A549 (cell line): ENCODE measurements around the gene INTS12. TPM values are rescaled to one million over a fixed set of nuclear protein-coding genes. Genes with fewer than 3 reads are reported as not detected.

Experiments
- ATAC-seq, 2 experiments: fragments of 200-7000 bp in 1 of 2; fragments of >200 bp in 1 of 2; cut with Nextera tagmentation in 1 of 2; cut with Tn5 transposase in 1 of 2; 3 replicates each; pipeline versions ENCODE4 v1.8.0 to v1.9.1; 2018 to 2020; ENCODE audit warnings: mild to moderate bottlenecking in 1 of 2, moderate library complexity in 1 of 2
- CTCF ChIA-PET: fragments of 300-600 bp; sonication (Branson Sonifier 250); formaldehyde crosslinking; extraction: SDS; loops from one replicate; lab custom pipeline; 2021; ENCODE audit warnings: antibody characterized with exemption, inconsistent platforms; lab: Yijun Ruan, JAX
- POLR2A ChIA-PET: fragments of 350-600 bp; formaldehyde crosslinking; extraction: SDS; loops from one replicate; lab custom pipeline; 2021; ENCODE audit warnings: antibody characterized with exemption, inconsistent platforms; lab: Yijun Ruan, JAX
- DNase-seq, 2 experiments: peaks; one replicate each; pipeline versions ENCODE4 v3.0.0 to v3.0.0-alpha.2; 2011 to 2016; ENCODE audit warnings: low read depth in 1 of 2, low spot score in 1 of 2
- FAIRE-seq: peaks from 2 replicates; lab custom pipeline; 2011; peaks lifted over from hg19 to GRCh38; lab: Jason Lieb, UNC
- H3K27ac ChIP-seq, 2 experiments: fragments of >200 bp; sonication (Bioruptor Twin); formaldehyde crosslinking; 3 replicates each; pipeline ENCODE4 v1.5.1; 2016 to 2017
- H3K4me1 ChIP-seq: fragments of >200 bp; sonication (Bioruptor Twin); formaldehyde crosslinking; 3 replicates; pipeline ENCODE4 v1.6.1; 2016
- H3K4me2 ChIP-seq: fragments of >200 bp; sonication (Bioruptor Twin); formaldehyde crosslinking; 3 replicates; pipeline ENCODE4 v1.6.1; 2016
- H3K4me3 ChIP-seq: fragments of >200 bp; sonication (Bioruptor Twin); formaldehyde crosslinking; 3 replicates; pipeline ENCODE4 v1.5.1; 2016
- H3K9me3 ChIP-seq: fragments of >200 bp; sonication (Bioruptor Twin); formaldehyde crosslinking; 3 replicates; pipeline ENCODE4 v1.6.1; 2016
- BHLHE40 ChIP-seq: IDR thresholded peaks from 2 replicates; pipeline ENCODE4 v1.6.1; 2012; ENCODE audit warnings: low read depth, low read length, inconsistent platforms
- CEBPB ChIP-seq, 2 experiments: fragments of >200 bp in 1 of 2; sonication (Bioruptor Twin) in 1 of 2; formaldehyde crosslinking in 1 of 2; IDR thresholded peaks; 2 replicates each; pipeline ENCODE4 v1.6.1; 2012 to 2016
- CHD2 ChIP-seq: fragments of 150-350 bp; IDR thresholded peaks from 2 replicates; pipeline ENCODE4 v1.6.1; 2014; ENCODE audit warnings: low read length; ENCODE audit not compliant: partially characterized antibody
- ESRRA ChIP-seq: fragments of 150-350 bp; IDR thresholded peaks from 2 replicates; pipeline ENCODE4 v1.6.1; 2014; ENCODE audit warnings: mild to moderate bottlenecking, low read length, borderline replicate concordance
- FOSB ChIP-seq: fragments of 250-450 bp; sonication (Bioruptor Pico); IDR thresholded peaks from 2 replicates; pipeline ENCODE4 v1.5.0; 2020; ENCODE audit warnings: mild to moderate bottlenecking, moderate library complexity
- FOXS1 ChIP-seq: fragments of 250-450 bp; sonication (Bioruptor Pico); IDR thresholded peaks from 2 replicates; pipeline ENCODE4 v1.5.0; 2020; ENCODE audit warnings: mild to moderate bottlenecking, moderate library complexity
- HEYL ChIP-seq: fragments of 250-450 bp; sonication (Bioruptor Pico); IDR thresholded peaks from 2 replicates; pipeline ENCODE4 v1.8.0; 2021; ENCODE audit warnings: mild to moderate bottlenecking, moderate library complexity
- HOXB13 ChIP-seq: fragments of 250-450 bp; sonication (Bioruptor Pico); IDR thresholded peaks from 2 replicates; pipeline ENCODE4 v1.5.0; 2020; ENCODE audit warnings: low read depth, mild to moderate bottlenecking, moderate library complexity
- HOXB5 ChIP-seq: fragments of 250-450 bp; sonication (Bioruptor Pico); IDR thresholded peaks from 2 replicates; pipeline ENCODE4 v1.5.0; 2020; ENCODE audit warnings: mild to moderate bottlenecking, moderate library complexity
- JUN ChIP-seq, 2 experiments: fragments of >200 bp; sonication (Bioruptor Twin); formaldehyde crosslinking; IDR thresholded peaks; 2 replicates in 1 of 2; 3 replicates in 1 of 2; pipeline ENCODE4 v1.6.1; 2016 to 2017
- KDM1A ChIP-seq: fragments of 200-600 bp; sonication (generic); IDR thresholded peaks from 2 replicates; pipeline ENCODE4 v1.6.1; 2016; ENCODE audit warnings: low read depth, mild to moderate bottlenecking
- MAZ ChIP-seq: fragments of 150-350 bp; IDR thresholded peaks from 2 replicates; pipeline ENCODE4 v1.6.1; 2014; ENCODE audit warnings: antibody characterized with exemption, low read depth, low read length, borderline replicate concordance
- MYC ChIP-seq: IDR thresholded peaks from 2 replicates; pipeline ENCODE4 v1.6.1; 2012; ENCODE audit warnings: mild to moderate bottlenecking, inconsistent platforms, low read length, improper control_type of control experiment, borderline replicate concordance
- NFE2L2 ChIP-seq: fragments of 150-350 bp; conservative IDR thresholded peaks from 2 replicates; pipeline ENCODE4 v1.6.1; 2014; ENCODE audit warnings: low read length
- NPAS2 ChIP-seq: fragments of 250-450 bp; sonication (Bioruptor Pico); IDR thresholded peaks from 2 replicates; pipeline ENCODE4 v1.8.0; 2022; ENCODE audit warnings: mild to moderate bottlenecking, moderate library complexity, borderline replicate concordance
- NR3C1 ChIP-seq: fragments of >200 bp; sonication (Bioruptor Twin); formaldehyde crosslinking; IDR thresholded peaks from 3 replicates; pipeline ENCODE4 v1.6.1; 2017
- RAD21 ChIP-seq, 2 experiments: fragments of >200 bp in 1 of 2; sonication (Bioruptor Twin) in 1 of 2; formaldehyde crosslinking in 1 of 2; IDR thresholded peaks in 1 of 2; conservative IDR thresholded peaks in 1 of 2; 2 replicates in 1 of 2; 3 replicates in 1 of 2; pipeline ENCODE4 v1.6.1; 2012 to 2018; ENCODE audit warnings: inconsistent platforms in 1 of 2
- RCOR1 ChIP-seq: fragments of 150-350 bp; IDR thresholded peaks from 2 replicates; pipeline ENCODE4 v1.6.1; 2014; ENCODE audit warnings: antibody characterized with exemption, low read length, low read depth
- RNF2 ChIP-seq: fragments of 200-600 bp; sonication (generic); IDR thresholded peaks from 2 replicates; pipeline ENCODE4 v1.6.1; 2016; ENCODE audit warnings: low read depth, mild to moderate bottlenecking, antibody characterized with exemption, moderate library complexity, borderline replicate concordance
- TFCP2L1 ChIP-seq: fragments of 250-450 bp; sonication (Bioruptor Pico); IDR thresholded peaks from 2 replicates; pipeline ENCODE4 v1.5.0; 2021; ENCODE audit warnings: mild to moderate bottlenecking
- ZFP36 ChIP-seq: fragments of 450-650 bp; IDR thresholded peaks from 2 replicates; pipeline ENCODE4 v1.6.1; 2014; ENCODE audit warnings: borderline replicate concordance; ENCODE audit not compliant: partially characterized antibody
- ZNF302 ChIP-seq: fragments of 250-450 bp; sonication (Bioruptor Pico); IDR thresholded peaks from 2 replicates; pipeline ENCODE4 v1.9.0; 2021; ENCODE audit warnings: inconsistent platforms, mild to moderate bottlenecking, moderate library complexity
- ZSCAN20 ChIP-seq: fragments of 250-450 bp; sonication (Bioruptor Pico); IDR thresholded peaks from 2 replicates; pipeline ENCODE4 v1.8.0; 2022; ENCODE audit warnings: mild to moderate bottlenecking, moderate library complexity
- WGBS: methylation state at CpG from one replicate; pipeline ENCODE4 v1.1.6; 2017; ENCODE audit errors: missing lambda C conversion rate; 5-methylcytosine and 5-hydroxymethylcytosine counted together
- polyA plus RNA-seq, 4 experiments: library from polyadenylated mRNA; depleted of rRNA in 3 of 4; stranded (reverse); fragments of >200 nt; fragmentation: RNase III in 1 of 4; extraction: RNeasy Plus Mini Kit Qiagen cat#74134 plus additional on column Dnase treatment in 1 of 4; gene quantifications; 2 replicates in 3 of 4; 3 replicates in 1 of 4; pipeline ENCODE4 v1.2.3, GENCODE V29; 2011 to 2017
- TF ChIP-seq, protein P1 (sequence below): fragments of 150-350 bp; IDR thresholded peaks from 2 replicates; pipeline ENCODE4 v1.6.1; 2014; ENCODE audit warnings: low read depth, mild to moderate bottlenecking, low read length
- TF ChIP-seq, protein P2 (sequence below): IDR thresholded peaks from 2 replicates; pipeline ENCODE4 v1.6.1; 2012
- TF ChIP-seq, protein P3 (sequence below): fragments of 200-600 bp; sonication (generic); IDR thresholded peaks from 2 replicates; pipeline ENCODE4 v1.6.1; 2016; ENCODE audit warnings: antibody characterized with exemption, mild to moderate bottlenecking, moderate library complexity
- TF ChIP-seq, protein P4 (sequence below): IDR thresholded peaks from 2 replicates; pipeline ENCODE4 v1.6.1; 2012; ENCODE audit warnings: low read depth, borderline replicate concordance
- TF ChIP-seq, protein P5 (sequence below): fragments of >200 bp; sonication (Bioruptor Twin); formaldehyde crosslinking; IDR thresholded peaks from 3 replicates; pipeline ENCODE4 v1.6.1; 2016

Gene INTS12
- polyA plus RNA-seq, 2 of the 4 experiments (the other 2 are of a cell fraction), result 13.0 to 39.0 TPM

DNA sequence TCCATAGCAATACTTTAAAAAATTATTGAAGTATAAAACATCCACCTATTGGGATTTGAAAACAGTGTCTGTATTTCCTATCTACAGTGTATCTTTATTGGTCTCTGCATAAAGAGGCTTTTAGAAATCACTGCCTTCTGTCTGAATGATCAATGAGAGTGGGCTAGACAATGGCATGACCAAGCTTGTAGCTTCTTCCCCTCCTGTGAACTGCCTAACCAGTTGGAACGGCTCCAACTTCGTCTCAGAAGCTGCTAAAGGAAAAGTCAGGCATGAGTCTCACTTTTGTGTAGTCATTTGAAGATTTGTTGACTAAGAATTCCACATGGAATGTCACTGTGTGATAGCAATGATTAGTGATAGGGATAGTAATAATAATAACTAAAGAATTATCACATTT lies 64.2 kb downstream of the INTS12 start (continued):
- TF ChIP-seq, protein P1, sequence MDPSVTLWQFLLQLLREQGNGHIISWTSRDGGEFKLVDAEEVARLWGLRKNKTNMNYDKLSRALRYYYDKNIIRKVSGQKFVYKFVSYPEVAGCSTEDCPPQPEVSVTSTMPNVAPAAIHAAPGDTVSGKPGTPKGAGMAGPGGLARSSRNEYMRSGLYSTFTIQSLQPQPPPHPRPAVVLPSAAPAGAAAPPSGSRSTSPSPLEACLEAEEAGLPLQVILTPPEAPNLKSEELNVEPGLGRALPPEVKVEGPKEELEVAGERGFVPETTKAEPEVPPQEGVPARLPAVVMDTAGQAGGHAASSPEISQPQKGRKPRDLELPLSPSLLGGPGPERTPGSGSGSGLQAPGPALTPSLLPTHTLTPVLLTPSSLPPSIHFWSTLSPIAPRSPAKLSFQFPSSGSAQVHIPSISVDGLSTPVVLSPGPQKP, result no peak
- no peak for TF ChIP-seq MYC
- TF ChIP-seq, protein P2, sequence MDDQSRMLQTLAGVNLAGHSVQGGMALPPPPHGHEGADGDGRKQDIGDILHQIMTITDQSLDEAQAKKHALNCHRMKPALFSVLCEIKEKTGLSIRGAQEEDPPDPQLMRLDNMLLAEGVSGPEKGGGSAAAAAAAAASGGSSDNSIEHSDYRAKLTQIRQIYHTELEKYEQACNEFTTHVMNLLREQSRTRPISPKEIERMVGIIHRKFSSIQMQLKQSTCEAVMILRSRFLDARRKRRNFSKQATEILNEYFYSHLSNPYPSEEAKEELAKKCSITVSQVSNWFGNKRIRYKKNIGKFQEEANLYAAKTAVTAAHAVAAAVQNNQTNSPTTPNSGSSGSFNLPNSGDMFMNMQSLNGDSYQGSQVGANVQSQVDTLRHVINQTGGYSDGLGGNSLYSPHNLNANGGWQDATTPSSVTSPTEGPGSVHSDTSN, result no peak
- TF ChIP-seq CEBPB (IDR thresholded peaks at IDR 0.05), result no peak
- TF ChIP-seq HEYL, result no peak
- TF ChIP-seq MAZ, result no peak
- no peak for TF ChIP-seq FOSB

DNA sequence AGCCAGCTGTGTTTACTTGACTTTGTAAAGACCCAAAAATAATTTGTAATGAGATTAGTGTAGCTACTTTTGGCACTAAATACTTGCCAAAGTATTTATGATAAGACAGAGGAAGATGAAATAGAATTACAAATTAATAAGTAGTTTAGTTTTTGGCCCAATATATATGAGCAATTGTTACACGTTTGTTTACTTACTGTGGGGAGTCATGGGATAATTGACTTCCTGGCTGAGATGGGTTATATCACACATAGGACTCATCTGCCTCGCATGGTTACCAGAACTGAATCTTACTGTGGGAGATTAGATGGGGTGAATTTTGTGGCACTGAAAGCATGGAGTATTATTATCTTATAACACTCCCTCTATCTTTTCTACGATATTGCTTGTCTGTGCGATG lies 66.6 kb downstream of the INTS12 start:
- no peak overlapping the region for H3K4me2 ChIP-seq
- no peaks in the 10 kb centered on the region for H3K4me1 ChIP-seq
- ChIA-PET POLR2A (no interaction called here), CTCF (no interaction called here)
- ATAC-seq (no peak), FAIRE-seq (no peak), DNase-seq (no peak)
- H3K4me3 ChIP-seq, result no peak overlapping the region
- H3K27ac ChIP-seq, result no peak overlapping the region
- H3K9me3 ChIP-seq, result no peaks in the 10 kb centered on the region
- 59% methylated on average over 4 of the region's 4 CpGs for WGBS
- TF ChIP-seq TFCP2L1 (CRISPR knock-in tag), result no peak
- TF ChIP-seq, protein P3, sequence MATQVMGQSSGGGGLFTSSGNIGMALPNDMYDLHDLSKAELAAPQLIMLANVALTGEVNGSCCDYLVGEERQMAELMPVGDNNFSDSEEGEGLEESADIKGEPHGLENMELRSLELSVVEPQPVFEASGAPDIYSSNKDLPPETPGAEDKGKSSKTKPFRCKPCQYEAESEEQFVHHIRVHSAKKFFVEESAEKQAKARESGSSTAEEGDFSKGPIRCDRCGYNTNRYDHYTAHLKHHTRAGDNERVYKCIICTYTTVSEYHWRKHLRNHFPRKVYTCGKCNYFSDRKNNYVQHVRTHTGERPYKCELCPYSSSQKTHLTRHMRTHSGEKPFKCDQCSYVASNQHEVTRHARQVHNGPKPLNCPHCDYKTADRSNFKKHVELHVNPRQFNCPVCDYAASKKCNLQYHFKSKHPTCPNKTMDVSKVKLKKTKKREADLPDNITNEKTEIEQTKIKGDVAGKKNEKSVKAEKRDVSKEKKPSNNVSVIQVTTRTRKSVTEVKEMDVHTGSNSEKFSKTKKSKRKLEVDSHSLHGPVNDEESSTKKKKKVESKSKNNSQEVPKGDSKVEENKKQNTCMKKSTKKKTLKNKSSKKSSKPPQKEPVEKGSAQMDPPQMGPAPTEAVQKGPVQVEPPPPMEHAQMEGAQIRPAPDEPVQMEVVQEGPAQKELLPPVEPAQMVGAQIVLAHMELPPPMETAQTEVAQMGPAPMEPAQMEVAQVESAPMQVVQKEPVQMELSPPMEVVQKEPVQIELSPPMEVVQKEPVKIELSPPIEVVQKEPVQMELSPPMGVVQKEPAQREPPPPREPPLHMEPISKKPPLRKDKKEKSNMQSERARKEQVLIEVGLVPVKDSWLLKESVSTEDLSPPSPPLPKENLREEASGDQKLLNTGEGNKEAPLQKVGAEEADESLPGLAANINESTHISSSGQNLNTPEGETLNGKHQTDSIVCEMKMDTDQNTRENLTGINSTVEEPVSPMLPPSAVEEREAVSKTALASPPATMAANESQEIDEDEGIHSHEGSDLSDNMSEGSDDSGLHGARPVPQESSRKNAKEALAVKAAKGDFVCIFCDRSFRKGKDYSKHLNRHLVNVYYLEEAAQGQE, result no peak
- TF ChIP-seq ESRRA, result no peak
- no peak for TF ChIP-seq JUN (IDR thresholded peaks at IDR 0.05)
- no peak for TF ChIP-seq RNF2

DNA sequence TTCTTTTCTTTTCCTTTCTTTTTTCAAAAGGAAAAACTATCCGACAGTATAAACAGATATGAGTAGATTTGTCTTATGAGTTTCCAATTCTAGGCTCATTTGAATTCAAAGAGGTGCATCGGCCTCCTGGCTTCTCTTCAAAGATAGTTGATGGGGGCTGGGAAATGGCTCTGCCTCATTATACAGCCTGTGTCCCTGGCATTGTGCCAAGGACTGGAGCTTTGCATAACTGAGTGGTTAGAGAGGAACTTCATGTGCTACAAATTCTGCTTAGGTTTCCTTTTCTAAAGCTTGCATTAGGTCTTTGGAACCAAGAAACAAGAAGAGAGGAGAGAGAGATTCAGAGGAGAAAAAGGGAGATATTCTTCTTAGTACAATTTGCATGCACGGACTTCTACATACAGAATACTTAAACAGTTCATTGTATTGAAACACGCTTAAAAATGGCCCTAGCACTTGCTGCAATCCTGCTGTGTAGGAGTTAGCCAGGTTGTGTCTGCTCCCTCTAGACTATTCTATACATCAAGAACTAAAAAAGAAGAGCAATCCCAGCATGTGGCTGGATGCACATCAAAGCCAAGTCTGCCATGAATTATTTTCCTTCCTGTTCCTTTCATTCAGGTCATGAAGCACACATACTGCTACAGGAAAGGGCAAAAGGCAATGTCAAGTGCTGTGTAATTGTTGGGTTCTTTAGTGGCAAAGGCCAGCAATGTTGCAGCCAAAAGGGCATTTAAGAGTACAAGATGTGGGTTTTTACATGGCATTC lies 70.9 kb downstream of the INTS12 start:
- ChIA-PET POLR2A (no interaction called here), CTCF (no interaction called here)
- WGBS, result 56% methylated on average over 4 of the region's 4 CpGs
- H3K4me1 ChIP-seq, result no peaks in the 10 kb centered on the region
- no peak overlapping the region for H3K27ac ChIP-seq
- H3K9me3 ChIP-seq, result no peaks in the 10 kb centered on the region
- no peak for TF ChIP-seq ZFP36
- TF ChIP-seq ZNF302 (CRISPR knock-in tag), result no peak
- TF ChIP-seq NR3C1, result no peak
- no peak for TF ChIP-seq RCOR1
- TF ChIP-seq, protein P4, sequence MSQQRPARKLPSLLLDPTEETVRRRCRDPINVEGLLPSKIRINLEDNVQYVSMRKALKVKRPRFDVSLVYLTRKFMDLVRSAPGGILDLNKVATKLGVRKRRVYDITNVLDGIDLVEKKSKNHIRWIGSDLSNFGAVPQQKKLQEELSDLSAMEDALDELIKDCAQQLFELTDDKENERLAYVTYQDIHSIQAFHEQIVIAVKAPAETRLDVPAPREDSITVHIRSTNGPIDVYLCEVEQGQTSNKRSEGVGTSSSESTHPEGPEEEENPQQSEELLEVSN, result no peak
- TF ChIP-seq MYC, result no peak
- TF ChIP-seq CHD2, result no peak
- TF ChIP-seq, protein P5, sequence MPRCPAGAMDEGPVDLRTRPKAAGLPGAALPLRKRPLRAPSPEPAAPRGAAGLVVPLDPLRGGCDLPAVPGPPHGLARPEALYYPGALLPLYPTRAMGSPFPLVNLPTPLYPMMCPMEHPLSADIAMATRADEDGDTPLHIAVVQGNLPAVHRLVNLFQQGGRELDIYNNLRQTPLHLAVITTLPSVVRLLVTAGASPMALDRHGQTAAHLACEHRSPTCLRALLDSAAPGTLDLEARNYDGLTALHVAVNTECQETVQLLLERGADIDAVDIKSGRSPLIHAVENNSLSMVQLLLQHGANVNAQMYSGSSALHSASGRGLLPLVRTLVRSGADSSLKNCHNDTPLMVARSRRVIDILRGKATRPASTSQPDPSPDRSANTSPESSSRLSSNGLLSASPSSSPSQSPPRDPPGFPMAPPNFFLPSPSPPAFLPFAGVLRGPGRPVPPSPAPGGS, result no peak
- TF ChIP-seq NPAS2 (CRISPR knock-in tag), result no peak
- TF ChIP-seq HEYL, result no peak
- no peak for TF ChIP-seq NFE2L2
- no peak for TF ChIP-seq FOXS1 (CRISPR knock-in tag)
- TF ChIP-seq HOXB5 (CRISPR knock-in tag), result no peak
- no peak for TF ChIP-seq ZSCAN20 (CRISPR knock-in tag)
- no peak for TF ChIP-seq HOXB13
- TF ChIP-seq BHLHE40, result no peak
- TF ChIP-seq RAD21 (conservative IDR thresholded peaks at IDR 0.05 in 1 of 2, IDR thresholded peaks at IDR 0.05 in 1 of 2), result no peak
- no peak for TF ChIP-seq KDM1A
- no peak for TF ChIP-seq ESRRA
- ATAC-seq (no peak), DNase-seq (no peak), FAIRE-seq (no peak)
- H3K4me2 ChIP-seq, result no peak overlapping the region
- no peak overlapping the region for H3K4me3 ChIP-seq
